HepG2 (cell line): ENCODE measurements around the gene HAUS1.

Experiments
- ADNP ChIP-seq: sonication (generic); formaldehyde crosslinking; IDR thresholded peaks from 2 replicates; pipeline ENCODE4 v1.4.0; 2020; ENCODE audit warnings: missing genetic modification reagents
- CEBPZ ChIP-seq: IDR thresholded peaks from 2 replicates; pipeline ENCODE4 v1.6.1; 2012; ENCODE audit warnings: low read length, improper control_type of control experiment
- ESRRA ChIP-seq: sonication (generic); formaldehyde crosslinking; IDR thresholded peaks from 2 replicates; pipeline ENCODE4 v1.5.1; 2020; ENCODE audit warnings: mild to moderate bottlenecking, low read depth, missing genetic modification reagents
- GABPA ChIP-seq, 2 experiments: IDR thresholded peaks; 2 replicates each; pipeline ENCODE4 v1.6.1; 2011 to 2016; ENCODE audit warnings: low read depth in 2 of 2, low read length in 1 of 2, missing biosample characterization in 1 of 2, missing genetic modification characterization in 1 of 2
- JUND ChIP-seq: sonication (generic); formaldehyde crosslinking; IDR thresholded peaks from 2 replicates; pipeline ENCODE4 v1.8.0; 2022; ENCODE audit warnings: mild to moderate bottlenecking, missing genetic modification reagents
- REL ChIP-seq: sonication (generic); formaldehyde crosslinking; conservative IDR thresholded peaks from 2 replicates; pipeline ENCODE4 v1.8.0; 2022; ENCODE audit warnings: mild to moderate bottlenecking, missing genetic modification reagents, moderate library complexity
- YEATS2 ChIP-seq: sonication (generic); formaldehyde crosslinking; IDR thresholded peaks from 2 replicates; pipeline ENCODE4 v1.4.0; 2020; ENCODE audit warnings: missing genetic modification reagents, borderline replicate concordance
- ZNF451 ChIP-seq: sonication (generic); formaldehyde crosslinking; IDR thresholded peaks from 2 replicates; pipeline ENCODE4 v1.5.0; 2020; ENCODE audit warnings: mild to moderate bottlenecking, missing genetic modification reagents
- ZNF644 ChIP-seq: IDR thresholded peaks from 2 replicates; pipeline ENCODE4 v1.6.1; 2016; ENCODE audit warnings: low read depth
- TF ChIP-seq, protein P1 (sequence below), 2 experiments: IDR thresholded peaks; 2 replicates each; pipeline ENCODE4 v1.6.1; 2011 to 2012; ENCODE audit warnings: low read length in 2 of 2, borderline replicate concordance in 1 of 2, low read depth in 1 of 2, mild to moderate bottlenecking in 1 of 2, moderate library complexity in 1 of 2

- TF ChIP-seq ZNF644 (CRISPR knock-in tag) (no peak), REL (CRISPR knock-in tag) (no peak), GABPA (IDR thresholded peaks at IDR 0.05; ENCODE audit: low read depth, low read length) (no peak), GABPA (CRISPR knock-in tag; IDR thresholded peaks at IDR 0.05; ENCODE audit: low read depth) (no peak), ADNP (no peak), YEATS2 (CRISPR knock-in tag) (no peak), CEBPZ (no peak), ESRRA (CRISPR knock-in tag) (no peak), ZNF451 (no peak), JUND (CRISPR knock-in tag) (no peak)
- TF ChIP-seq, protein P1, sequence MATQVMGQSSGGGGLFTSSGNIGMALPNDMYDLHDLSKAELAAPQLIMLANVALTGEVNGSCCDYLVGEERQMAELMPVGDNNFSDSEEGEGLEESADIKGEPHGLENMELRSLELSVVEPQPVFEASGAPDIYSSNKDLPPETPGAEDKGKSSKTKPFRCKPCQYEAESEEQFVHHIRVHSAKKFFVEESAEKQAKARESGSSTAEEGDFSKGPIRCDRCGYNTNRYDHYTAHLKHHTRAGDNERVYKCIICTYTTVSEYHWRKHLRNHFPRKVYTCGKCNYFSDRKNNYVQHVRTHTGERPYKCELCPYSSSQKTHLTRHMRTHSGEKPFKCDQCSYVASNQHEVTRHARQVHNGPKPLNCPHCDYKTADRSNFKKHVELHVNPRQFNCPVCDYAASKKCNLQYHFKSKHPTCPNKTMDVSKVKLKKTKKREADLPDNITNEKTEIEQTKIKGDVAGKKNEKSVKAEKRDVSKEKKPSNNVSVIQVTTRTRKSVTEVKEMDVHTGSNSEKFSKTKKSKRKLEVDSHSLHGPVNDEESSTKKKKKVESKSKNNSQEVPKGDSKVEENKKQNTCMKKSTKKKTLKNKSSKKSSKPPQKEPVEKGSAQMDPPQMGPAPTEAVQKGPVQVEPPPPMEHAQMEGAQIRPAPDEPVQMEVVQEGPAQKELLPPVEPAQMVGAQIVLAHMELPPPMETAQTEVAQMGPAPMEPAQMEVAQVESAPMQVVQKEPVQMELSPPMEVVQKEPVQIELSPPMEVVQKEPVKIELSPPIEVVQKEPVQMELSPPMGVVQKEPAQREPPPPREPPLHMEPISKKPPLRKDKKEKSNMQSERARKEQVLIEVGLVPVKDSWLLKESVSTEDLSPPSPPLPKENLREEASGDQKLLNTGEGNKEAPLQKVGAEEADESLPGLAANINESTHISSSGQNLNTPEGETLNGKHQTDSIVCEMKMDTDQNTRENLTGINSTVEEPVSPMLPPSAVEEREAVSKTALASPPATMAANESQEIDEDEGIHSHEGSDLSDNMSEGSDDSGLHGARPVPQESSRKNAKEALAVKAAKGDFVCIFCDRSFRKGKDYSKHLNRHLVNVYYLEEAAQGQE (IDR thresholded peaks at IDR 0.05; ENCODE audit: borderline replicate concordance in 1 of 2, low read depth in 1 of 2, low read length in 2 of 2): no peak
These were observed 25.9 kb downstream of the HAUS1 start for GRCh38 chr18:46130061-46130460.
